ENCODE data around the gene UFC1. TPM values are rescaled to one million over a fixed set of nuclear protein-coding genes. Genes with fewer than 3 reads are reported as not detected.

The UFC1 gene
- total and polyA plus RNA-seq, 2 donors (not counting 1 experiment from before 2014, with no cell fraction given) = 91.0 to 128 TPM

DNA sequence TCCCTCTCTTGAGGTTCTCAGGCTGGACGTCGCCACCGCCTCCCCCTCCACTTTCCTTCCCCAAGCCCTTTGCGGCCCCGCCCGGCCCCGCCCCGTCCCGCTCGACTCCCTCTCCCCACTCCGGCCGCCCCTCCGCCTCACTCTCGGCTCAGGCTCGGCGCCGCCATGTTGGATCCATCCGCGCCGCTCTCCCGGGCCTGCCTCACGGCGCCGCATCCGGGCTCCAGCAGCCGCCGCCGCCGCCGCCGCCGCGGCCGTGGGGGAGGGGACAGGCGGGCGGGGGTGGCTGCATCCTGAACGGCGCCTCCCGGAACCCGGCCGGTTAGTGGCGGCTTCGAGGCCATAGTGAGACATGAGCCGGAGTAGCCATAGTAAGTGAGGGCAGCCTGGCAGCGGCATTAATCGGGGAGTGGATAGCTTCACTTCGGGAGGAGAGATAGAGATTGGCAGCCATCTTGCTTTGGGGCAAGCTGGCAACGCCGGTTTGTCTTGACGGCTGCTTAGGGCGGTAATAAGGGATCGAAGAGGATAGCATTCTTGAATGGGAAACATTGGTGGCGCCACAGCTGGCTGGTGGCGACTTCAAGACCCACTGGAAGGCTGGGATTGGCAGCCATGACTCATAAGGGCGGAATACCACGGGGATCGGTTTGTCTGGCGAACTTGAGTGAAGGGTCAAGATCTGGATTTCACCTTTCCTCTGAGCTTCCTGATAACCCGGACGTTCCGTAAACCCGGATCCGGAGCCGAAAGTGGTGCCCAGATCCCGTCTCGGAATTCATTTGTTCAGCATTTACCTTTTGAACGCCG, 21.2 kb upstream of the UFC1 start, which contains the start of gene DEDD:
DEDD (minus strand) TSS at position 258 of the 810 bp plus-strand sequence. CDS start 8,205 bp downstream, outside the sequence.
- no peak for TF ChIP-seq EZH2 (IDR thresholded peaks at IDR 0.05; ENCODE audit: borderline replicate concordance, insufficient read depth, low read depth, low read length, poor library complexity, severe bottlenecking)
- TF ChIP-seq, protein P1, sequence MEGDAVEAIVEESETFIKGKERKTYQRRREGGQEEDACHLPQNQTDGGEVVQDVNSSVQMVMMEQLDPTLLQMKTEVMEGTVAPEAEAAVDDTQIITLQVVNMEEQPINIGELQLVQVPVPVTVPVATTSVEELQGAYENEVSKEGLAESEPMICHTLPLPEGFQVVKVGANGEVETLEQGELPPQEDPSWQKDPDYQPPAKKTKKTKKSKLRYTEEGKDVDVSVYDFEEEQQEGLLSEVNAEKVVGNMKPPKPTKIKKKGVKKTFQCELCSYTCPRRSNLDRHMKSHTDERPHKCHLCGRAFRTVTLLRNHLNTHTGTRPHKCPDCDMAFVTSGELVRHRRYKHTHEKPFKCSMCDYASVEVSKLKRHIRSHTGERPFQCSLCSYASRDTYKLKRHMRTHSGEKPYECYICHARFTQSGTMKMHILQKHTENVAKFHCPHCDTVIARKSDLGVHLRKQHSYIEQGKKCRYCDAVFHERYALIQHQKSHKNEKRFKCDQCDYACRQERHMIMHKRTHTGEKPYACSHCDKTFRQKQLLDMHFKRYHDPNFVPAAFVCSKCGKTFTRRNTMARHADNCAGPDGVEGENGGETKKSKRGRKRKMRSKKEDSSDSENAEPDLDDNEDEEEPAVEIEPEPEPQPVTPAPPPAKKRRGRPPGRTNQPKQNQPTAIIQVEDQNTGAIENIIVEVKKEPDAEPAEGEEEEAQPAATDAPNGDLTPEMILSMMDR (IDR thresholded peaks at IDR 0.05) = no peak
- DNase-seq (peak; percentile 96), ATAC-seq (ENCODE audit: low read depth) (peak; percentile 91)
- H3K4me3 Mint-ChIP-seq = no peak within 1 kb of the TSS
- ChIA-PET CTCF (interaction anchor here (0.6 to 10.0 kb wide), 10 partner anchors 14 to 940 kb away, joined by 3 to 82 read pairs (median 4); partner anchors contain the start of genes ARHGAP30, NIT1, PFDN2 and PPOX), POLR2A (interaction anchor here (0.5 to 2.3 kb wide), 8 partner anchors 15 to 114 kb away, joined by 3 to 12 read pairs (median 5); partner anchors contain the start of genes ARHGAP30, NIT1, PFDN2 and PPOX)
- Histone ChIP-seq H4K20me1 (ENCODE audit: control insufficient read depth, insufficient read depth, low read length, poor library complexity, severe bottlenecking) (no peaks in the 10 kb centered on the region), H3K27ac (ENCODE audit: low read length in 2 of 2) (peak within 1 kb of the TSS; percentile 83 to 89), H3K4me1 (ENCODE audit: control insufficient read depth in 2 of 2, insufficient read depth in 2 of 2, low read length in 2 of 2) (peaks cover 18 to 27% of the 10 kb centered on the region in 2 donors), H3K79me2 (ENCODE audit: control insufficient read depth, insufficient read depth, low read length) (peaks cover 51% of the 10 kb centered on the region), H3K4me3 (ENCODE audit: control extremely low read depth in 1 of 5, extremely low read depth in 1 of 5, insufficient read depth in 1 of 5, low read depth in 2 of 5, low read length in 4 of 5) (peak within 1 kb of the TSS; percentile 85 to 100 (median 92)), H3K4me2 (replicated peaks; ENCODE audit: low read depth, low read length, poor library complexity, severe bottlenecking) (peak within 1 kb of the TSS; percentile 98), H2AFZ (ENCODE audit: insufficient read depth, low read depth, low read length, poor library complexity, severe bottlenecking) (peak within 1 kb of the TSS; percentile 89), H3K27me3 (replicated peaks in 1 of 4; ENCODE audit: control extremely low read depth in 1 of 4, control insufficient read depth in 3 of 4, insufficient read depth in 4 of 4, low read length in 3 of 4) (no peaks in the 10 kb centered on the region), H3K9me3 (ENCODE audit: control extremely low read depth in 1 of 3, control insufficient read depth in 2 of 3, insufficient read depth in 1 of 3, low read length in 2 of 3) (no peaks in the 10 kb centered on the region), H3K36me3 (replicated peaks in 1 of 2; ENCODE audit: control extremely low read depth in 1 of 2, control insufficient read depth in 1 of 2, extremely low read depth in 1 of 2, insufficient read depth in 2 of 2, low read length in 1 of 2) (peaks cover 1 to 23% of the 10 kb centered on the region in 2 experiments), H3K9ac (ENCODE audit: low read length) (peak within 1 kb of the TSS; percentile 82)
- H3K27ac Mint-ChIP-seq = no peak within 1 kb of the TSS
- H3K4me1 Mint-ChIP-seq = peaks cover 41% of the 10 kb centered on the region
- no peaks in the 10 kb centered on the region for H3K27me3 Mint-ChIP-seq
- intact Hi-C loops (cut with micrococcal nuclease) = loop anchor here (1.0 to 10.0 kb wide), 11 partner anchors 14 to 418 kb away; partner anchors contain the start of genes ARHGAP30, CD48, KLHDC9 and NDUFS2
- WGBS (ENCODE audit: insufficient coverage) = under 1% methylated on average over 54 of the region's 68 CpGs
- H3K9me3 Mint-ChIP-seq (ENCODE audit: insufficient read depth) = no peaks in the 10 kb centered on the region
